Measurements from ENCODE around the gene CCDC120. TPM values are rescaled to one million over a fixed set of nuclear protein-coding genes. Genes with fewer than 3 reads are reported as not detected.
A peak's percentile ranks its signal among the peaks of the same experiment; 100 is the strongest.

Gene CCDC120
- total and polyA plus RNA-seq, 9 of the 15 experiments (the other 6 are each of a cell fraction or from before 2014, with no cell fraction given), result 0.13 to 3.6 (median 0.54) TPM

GRCh38 chrX:49053223-49054072 lies 5.4 kb upstream of the CCDC120 start:
- Histone ChIP-seq H3K36me3 (ENCODE audit: control insufficient read depth, insufficient read depth, low read length) (no peaks in the 10 kb centered on the region), H2AFZ (ENCODE audit: low read depth, low read length) (peak overlapping the region; percentile 90), H3K9me3 (replicated peaks; ENCODE audit: control insufficient read depth, insufficient read depth, low read depth, low read length) (no peaks in the 10 kb centered on the region; the same call in 1 of the 2 replicates), H4K20me1 (replicated peaks; ENCODE audit: control insufficient read depth, insufficient read depth, low read length) (no peaks in the 10 kb centered on the region), H3K79me2 (ENCODE audit: control insufficient read depth, insufficient read depth, low read length) (no peaks in the 10 kb centered on the region; the same call in 2 of the 3 replicates), H3K27me3 (ENCODE audit: control insufficient read depth in 2 of 2, insufficient read depth in 2 of 2, low read length in 2 of 2) (no peaks in the 10 kb centered on the region), H3K4me1 (replicated peaks in 1 of 2; ENCODE audit: control insufficient read depth in 2 of 2, insufficient read depth in 2 of 2, low read length in 2 of 2) (peaks cover 0 to 11% of the 10 kb centered on the region in 2 experiments; a peak in 4 of 5 replicates), H3K4me3 (peak overlapping the region; percentile 42), H3K9ac (ENCODE audit: insufficient read depth in 1 of 2, low read depth in 2 of 2, low read length in 2 of 2) (peak overlapping the region; percentile 54 to 85), H3K27ac (ENCODE audit: extremely low read depth, low read depth, low read length) (peak overlapping the region; percentile 77; the same call in 2 of the 3 replicates), H3K9me1 (ENCODE audit: control insufficient read depth, insufficient read depth, low read length) (no peaks in the 10 kb centered on the region), H3K4me2 (ENCODE audit: insufficient read depth, low read length) (peak overlapping the region; percentile 55)
- 8% methylated on average over 8 of the region's 79 CpGs for WGBS (ENCODE audit: insufficient coverage, low coverage, missing lambda C conversion rate)
- ChIA-PET CTCF (ENCODE audit: low intra/inter-chr PET ratio) (no interaction called here), POLR2A (interaction anchor here (1.0 kb wide), 1 partner anchor 9 kb away, joined by 5 read pairs; no protein-coding TSS in a partner anchor)
- ATAC-seq, result peak; percentile 88
- no TSS peak for BruUV-seq (replicated peaks)
- FAIRE-seq, result no peak
- DNase-seq (ENCODE audit: extremely low read depth in 1 of 4, low spot score in 3 of 4), result peak; percentile 74 to 80 (median 77)
- intact Hi-C loops (cut with micrococcal nuclease), result no loop called here
- in situ Hi-C loops (cut with MboI), result no loop called here
- TF ChIP-seq E2F6 (IDR thresholded peaks at IDR 0.05; ENCODE audit: borderline replicate concordance in 1 of 2, extremely low read depth in 1 of 2, insufficient read depth in 1 of 2, insufficient read length in 1 of 2, low read depth in 1 of 2, low read length in 1 of 2, poor library complexity in 1 of 2, severe bottlenecking in 1 of 2) (peak; percentile 27 to 84), NR0B1 (IDR thresholded peaks at IDR 0.05; ENCODE audit: partially characterized antibody) (no peak), ESRRA (IDR thresholded peaks at IDR 0.05; ENCODE audit: borderline replicate concordance, low read depth) (peak; percentile 36; the same call in 1 of the 2 replicates), RBM25 (IDR thresholded peaks at IDR 0.05; ENCODE audit: low read depth, low read length, severe bottlenecking) (no peak), CBFB (CRISPR knock-in tag; IDR thresholded peaks at IDR 0.05) (no peak), ZNF696 (CRISPR knock-in tag; conservative IDR thresholded peaks at IDR 0.05) (no peak), RBFOX2 (IDR thresholded peaks at IDR 0.05; ENCODE audit: low read depth, low read length) (peak; percentile 70), PHF8 (IDR thresholded peaks at IDR 0.05; ENCODE audit: borderline replicate concordance, low read length) (peak; percentile 33; the same call in 1 of the 2 replicates), ZFX (CRISPR knock-in tag; IDR thresholded peaks at IDR 0.05) (peak; percentile 46), POLR2G (IDR thresholded peaks at IDR 0.05; ENCODE audit: low read depth, low read length) (peak; percentile 71), NRF1 (conservative IDR thresholded peaks at IDR 0.05 in 1 of 2, IDR thresholded peaks at IDR 0.05 in 1 of 2) (peak; percentile 87 to 89), L3MBTL2 (IDR thresholded peaks at IDR 0.05) (peak; percentile 71), ZBTB34 (CRISPR knock-in tag; IDR thresholded peaks at IDR 0.05) (no peak), ATF4 (CRISPR knock-in tag; IDR thresholded peaks at IDR 0.05) (no peak), FOS (IDR thresholded peaks at IDR 0.05; ENCODE audit: extremely low read depth, insufficient read length) (no peak)
